ENCODE data around the gene KIAA0825. TPM values are rescaled to one million over a fixed set of nuclear protein-coding genes. Genes with fewer than 3 reads are reported as not detected.

The KIAA0825 gene
- polyA plus RNA-seq, 3 donors: 0.56 to 1.3 (median 0.89) TPM

DNA sequence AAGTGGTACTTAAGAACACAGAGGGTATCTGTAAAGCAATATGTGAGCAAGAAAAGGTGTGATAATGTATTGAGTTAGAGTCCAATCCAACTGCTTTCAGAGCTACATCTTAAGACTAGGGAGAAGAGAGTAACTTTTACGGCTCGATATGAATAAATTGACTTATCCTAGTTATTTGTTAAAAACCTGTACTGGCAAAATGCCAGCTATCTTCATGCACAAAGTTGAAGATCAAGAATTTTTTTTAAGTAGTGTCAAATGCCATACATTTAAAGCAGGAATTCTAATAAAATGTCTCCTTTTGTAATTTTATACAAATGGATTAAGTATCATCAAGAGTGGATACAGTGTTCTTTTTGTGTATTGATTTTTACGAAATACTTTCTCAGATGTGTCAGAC lies 305.2 kb downstream of the KIAA0825 start:
- Histone ChIP-seq H3K9me3 (replicated peaks in 1 of 2; ENCODE audit: control insufficient read depth in 1 of 2, insufficient read depth in 1 of 2, low read length in 2 of 2) (no peaks in the 10 kb centered on the region), H3K36me3 (replicated peaks in 1 of 2; ENCODE audit: control insufficient read depth in 1 of 2, insufficient read depth in 2 of 2, low read length in 2 of 2) (no peaks in the 10 kb centered on the region), H3K79me2 (ENCODE audit: insufficient read depth, low read length) (no peaks in the 10 kb centered on the region), H2AFZ (ENCODE audit: insufficient read depth, low read depth, low read length, poor library complexity, severe bottlenecking) (no peak overlapping the region), H3K9ac (ENCODE audit: insufficient read depth, low read length, poor library complexity, severe bottlenecking) (no peak overlapping the region), H4K20me1 (ENCODE audit: insufficient read depth, low read length) (no peaks in the 10 kb centered on the region), H3K4me1 (ENCODE audit: control insufficient read depth in 1 of 2, insufficient read depth in 2 of 2, low read length in 2 of 2) (no peaks in the 10 kb centered on the region), H3K27ac (ENCODE audit: low read depth in 1 of 2, low read length in 2 of 2) (no peak overlapping the region), H3K4me3 (replicated peaks in 1 of 3; ENCODE audit: low read depth in 2 of 3, low read length in 3 of 3) (no peak overlapping the region), H3K4me2 (replicated peaks; ENCODE audit: extremely low read depth, low read length, poor library complexity, severe bottlenecking) (no peak overlapping the region), H3K27me3 (ENCODE audit: control insufficient read depth in 2 of 2, insufficient read depth in 2 of 2, low read length in 2 of 2) (no peaks in the 10 kb centered on the region)
- H3K27me3 Mint-ChIP-seq (ENCODE audit: low read depth in 3 of 3): no peaks in the 10 kb centered on the region
- no peak for DNase-seq
- no peak overlapping the region for H3K4me3 Mint-ChIP-seq
- WGBS (ENCODE audit: insufficient coverage): no CpG with 5 or more reads among the region's 3 CpGs
- H3K4me1 Mint-ChIP-seq: no peaks in the 10 kb centered on the region
- H3K27ac Mint-ChIP-seq: no peak overlapping the region
- TF ChIP-seq, protein P1, sequence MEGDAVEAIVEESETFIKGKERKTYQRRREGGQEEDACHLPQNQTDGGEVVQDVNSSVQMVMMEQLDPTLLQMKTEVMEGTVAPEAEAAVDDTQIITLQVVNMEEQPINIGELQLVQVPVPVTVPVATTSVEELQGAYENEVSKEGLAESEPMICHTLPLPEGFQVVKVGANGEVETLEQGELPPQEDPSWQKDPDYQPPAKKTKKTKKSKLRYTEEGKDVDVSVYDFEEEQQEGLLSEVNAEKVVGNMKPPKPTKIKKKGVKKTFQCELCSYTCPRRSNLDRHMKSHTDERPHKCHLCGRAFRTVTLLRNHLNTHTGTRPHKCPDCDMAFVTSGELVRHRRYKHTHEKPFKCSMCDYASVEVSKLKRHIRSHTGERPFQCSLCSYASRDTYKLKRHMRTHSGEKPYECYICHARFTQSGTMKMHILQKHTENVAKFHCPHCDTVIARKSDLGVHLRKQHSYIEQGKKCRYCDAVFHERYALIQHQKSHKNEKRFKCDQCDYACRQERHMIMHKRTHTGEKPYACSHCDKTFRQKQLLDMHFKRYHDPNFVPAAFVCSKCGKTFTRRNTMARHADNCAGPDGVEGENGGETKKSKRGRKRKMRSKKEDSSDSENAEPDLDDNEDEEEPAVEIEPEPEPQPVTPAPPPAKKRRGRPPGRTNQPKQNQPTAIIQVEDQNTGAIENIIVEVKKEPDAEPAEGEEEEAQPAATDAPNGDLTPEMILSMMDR (IDR thresholded peaks at IDR 0.05): no peak
- no peaks in the 10 kb centered on the region for H3K36me3 Mint-ChIP-seq
- intact Hi-C loops (cut with micrococcal nuclease): no loop called here
- H3K9me3 Mint-ChIP-seq: no peaks in the 10 kb centered on the region

GRCh38 chr5:94312298-94312697 lies 306.1 kb downstream of the KIAA0825 start:
- Histone ChIP-seq H3K27ac (ENCODE audit: low read depth in 1 of 2, low read length in 2 of 2) (no peak overlapping the region), H3K9me3 (replicated peaks in 1 of 2; ENCODE audit: control insufficient read depth in 1 of 2, insufficient read depth in 1 of 2, low read length in 2 of 2) (no peaks in the 10 kb centered on the region), H3K27me3 (ENCODE audit: control insufficient read depth in 2 of 2, insufficient read depth in 2 of 2, low read length in 2 of 2) (no peaks in the 10 kb centered on the region), H3K4me1 (ENCODE audit: control insufficient read depth in 1 of 2, insufficient read depth in 2 of 2, low read length in 2 of 2) (no peaks in the 10 kb centered on the region), H3K36me3 (replicated peaks in 1 of 2; ENCODE audit: control insufficient read depth in 1 of 2, insufficient read depth in 2 of 2, low read length in 2 of 2) (no peaks in the 10 kb centered on the region), H2AFZ (ENCODE audit: insufficient read depth, low read depth, low read length, poor library complexity, severe bottlenecking) (no peak overlapping the region), H3K9ac (ENCODE audit: insufficient read depth, low read length, poor library complexity, severe bottlenecking) (no peak overlapping the region), H4K20me1 (ENCODE audit: insufficient read depth, low read length) (no peaks in the 10 kb centered on the region), H3K79me2 (ENCODE audit: insufficient read depth, low read length) (no peaks in the 10 kb centered on the region), H3K4me3 (replicated peaks in 1 of 3; ENCODE audit: low read depth in 2 of 3, low read length in 3 of 3) (no peak overlapping the region), H3K4me2 (replicated peaks; ENCODE audit: extremely low read depth, low read length, poor library complexity, severe bottlenecking) (no peak overlapping the region)
- TF ChIP-seq, protein P1 (IDR thresholded peaks at IDR 0.05): no peak
- no peak overlapping the region for H3K27ac Mint-ChIP-seq
- H3K4me3 Mint-ChIP-seq: no peak overlapping the region
- no peaks in the 10 kb centered on the region for H3K4me1 Mint-ChIP-seq
- H3K9me3 Mint-ChIP-seq: no peaks in the 10 kb centered on the region
- intact Hi-C loops (cut with micrococcal nuclease): no loop called here
- no peaks in the 10 kb centered on the region for H3K36me3 Mint-ChIP-seq
- H3K27me3 Mint-ChIP-seq (ENCODE audit: low read depth in 3 of 3): no peaks in the 10 kb centered on the region
- WGBS (ENCODE audit: insufficient coverage): 100% methylated on average over 1 of the region's 5 CpGs
- DNase-seq: no peak

Measured in CD14-positive monocyte (primary cell).